Hippocampal formation (tissue), 2 donors: Measurements from ENCODE around the gene ADSL.

Source experiments
- DNase-seq, 2 donors: peaks; one replicate each; lab custom pipeline; 2025; lab: John Stamatoyannopoulos, UW

The ADSL gene

GRCh38 chr22:40326905-40327735 lies 19.2 kb upstream of the ADSL start:
- no peak for DNase-seq

GRCh38 chr22:40328546-40329456 lies 17.5 kb upstream of the ADSL start:
- peak in 1 of 2 donors; percentile 29 for DNase-seq

GRCh38 chr22:40329466-40329865 lies 16.8 kb upstream of the ADSL start:
- no peak for DNase-seq

- no peak for DNase-seq
Measured at GRCh38 chr22:40330086-40330485, 16.2 kb upstream of the ADSL start.

GRCh38 chr22:40330615-40331014 lies 15.7 kb upstream of the ADSL start:
- no peak for DNase-seq

GRCh38 chr22:40331706-40332105 lies 14.6 kb upstream of the ADSL start:
- DNase-seq = no peak

- DNase-seq = no peak
Measured at GRCh38 chr22:40332319-40332781, 13.9 kb upstream of the ADSL start.

GRCh38 chr22:40334060-40334459 lies 12.2 kb upstream of the ADSL start:
- no peak for DNase-seq

- DNase-seq = no peak
Measured at GRCh38 chr22:40334899-40335298, 11.4 kb upstream of the ADSL start.

GRCh38 chr22:40335358-40335757 lies 10.9 kb upstream of the ADSL start:
- no peak for DNase-seq

GRCh38 chr22:40340044-40340443 lies 6.3 kb upstream of the ADSL start:
- no peak for DNase-seq

GRCh38 chr22:40341604-40342003 lies 4.7 kb upstream of the ADSL start:
- no peak for DNase-seq

- no peak for DNase-seq
Measured at GRCh38 chr22:40342521-40342920, 3.8 kb upstream of the ADSL start.

GRCh38 chr22:40345271-40345670 lies 1.0 kb upstream of the ADSL start:
- DNase-seq = no peak

GRCh38 chr22:40345815-40346184 lies 500 bp upstream of the ADSL start:
- no peak for DNase-seq

- no peak for DNase-seq
Measured at GRCh38 chr22:40347300-40347699, 1.0 kb downstream of the ADSL start.

GRCh38 chr22:40348025-40348658 lies 1.8 kb downstream of the ADSL start:
- no peak for DNase-seq

GRCh38 chr22:40352763-40353162 lies 6.5 kb downstream of the ADSL start:
- no peak for DNase-seq

GRCh38 chr22:40361100-40361499 lies 14.8 kb downstream of the ADSL start:
- no peak for DNase-seq

GRCh38 chr22:40363059-40363458 lies 16.8 kb downstream of the ADSL start:
- peak in 1 of 2 donors; percentile 16 for DNase-seq

GRCh38 chr22:40364431-40364830 lies 18.1 kb downstream of the ADSL start:
- DNase-seq = no peak

GRCh38 chr22:40366068-40366467 lies 19.8 kb downstream of the ADSL start:
- no peak for DNase-seq
